HK-2 (cell line): Measurements from ENCODE around the gene HYAL3.
A peak's percentile ranks its signal among the peaks of the same experiment; 100 is the strongest.
"Not testable (repeated sequence)": the region's sequence is repeated elsewhere in the genome, so short reads cannot be mapped to it uniquely, and the experiment has no call there.

Experiments
- DNase-seq: peaks from one replicate; pipeline ENCODE4 v3.0.0-alpha.2; 2018; ENCODE audit not compliant: unreplicated experiment

Gene HYAL3

DNA sequence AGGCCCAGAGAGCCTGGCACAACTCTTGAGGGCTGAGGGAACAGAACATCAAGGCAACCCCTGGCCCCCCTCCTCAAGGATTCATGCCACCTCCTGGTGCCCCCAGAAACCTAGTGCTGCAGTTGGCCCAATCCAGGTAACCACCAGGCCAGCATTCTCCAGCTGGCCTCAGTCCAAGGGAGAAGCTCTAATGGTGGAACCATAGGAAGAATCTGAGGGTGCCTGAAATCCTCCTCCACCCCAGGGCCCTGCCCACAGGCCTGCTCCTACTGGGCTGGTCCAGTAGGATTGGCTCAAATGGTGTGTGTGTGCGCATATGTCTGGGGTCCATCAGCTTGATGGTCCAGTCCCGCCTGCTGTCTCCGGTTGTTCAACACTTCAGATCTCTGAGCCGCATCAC lies 15.6 kb upstream of the HYAL3 start:
- DNase-seq: no peak

DNA sequence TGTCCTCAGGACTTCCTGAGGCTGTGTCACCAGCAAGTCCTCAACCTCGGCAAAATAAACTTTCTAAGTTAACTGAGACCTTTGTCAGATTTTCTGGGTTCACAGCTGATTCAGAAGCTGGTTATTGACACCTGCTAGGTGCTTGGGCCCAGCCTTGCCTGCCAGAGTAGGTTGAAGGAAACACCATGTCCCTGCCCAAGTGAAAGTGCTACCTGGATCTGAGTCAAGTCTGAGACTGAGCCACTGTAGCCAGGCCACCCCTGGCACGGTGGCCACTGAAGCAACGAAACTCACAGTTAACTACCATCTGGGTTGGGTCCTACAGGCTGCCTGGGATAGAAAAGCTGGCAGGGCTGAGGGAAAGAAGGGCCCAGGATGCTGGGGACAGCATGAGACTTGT lies 15.1 kb upstream of the HYAL3 start:
- no peak for DNase-seq

DNA sequence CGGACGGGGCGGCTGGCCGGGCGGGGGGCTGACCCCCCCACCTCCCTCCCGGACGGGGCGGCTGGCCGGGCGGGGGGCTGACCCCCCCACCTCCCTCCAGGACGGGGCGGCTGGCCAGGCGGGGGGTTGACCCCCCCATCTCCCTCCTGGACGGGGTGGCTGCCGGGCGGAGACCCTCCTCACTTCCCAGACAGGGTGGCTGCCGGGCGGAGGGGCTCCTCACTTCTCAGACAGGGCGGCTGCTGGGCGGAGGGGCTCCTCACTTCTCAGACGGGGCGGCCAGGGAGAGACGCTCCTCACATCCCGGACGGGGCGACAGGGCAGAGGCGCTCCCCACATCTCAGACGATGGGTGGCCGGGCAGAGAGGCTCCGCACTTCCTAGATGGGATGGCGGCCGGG lies 12.8 kb upstream of the HYAL3 start:
- DNase-seq: not testable (repeated sequence)

DNA sequence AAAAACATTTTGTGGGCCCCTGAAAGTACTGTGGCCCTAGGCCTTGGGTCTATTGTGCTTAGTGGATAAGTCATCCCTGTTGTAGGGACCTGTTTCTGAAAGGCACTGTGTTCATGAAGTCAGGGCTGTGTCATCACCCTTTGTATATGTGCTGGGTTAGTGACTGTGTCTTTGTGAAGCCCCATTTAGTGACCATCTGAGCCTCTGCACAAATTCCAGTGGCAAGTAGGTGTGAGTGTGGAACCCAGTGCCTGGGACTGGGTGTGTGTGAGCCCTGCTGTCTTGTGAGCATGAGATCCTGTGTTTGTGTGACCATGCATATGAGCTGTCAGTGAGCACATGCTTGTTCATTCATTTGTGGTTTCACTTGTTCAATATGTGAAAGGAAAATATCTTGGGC lies 5.4 kb upstream of the HYAL3 start:
- DNase-seq: no peak

DNA sequence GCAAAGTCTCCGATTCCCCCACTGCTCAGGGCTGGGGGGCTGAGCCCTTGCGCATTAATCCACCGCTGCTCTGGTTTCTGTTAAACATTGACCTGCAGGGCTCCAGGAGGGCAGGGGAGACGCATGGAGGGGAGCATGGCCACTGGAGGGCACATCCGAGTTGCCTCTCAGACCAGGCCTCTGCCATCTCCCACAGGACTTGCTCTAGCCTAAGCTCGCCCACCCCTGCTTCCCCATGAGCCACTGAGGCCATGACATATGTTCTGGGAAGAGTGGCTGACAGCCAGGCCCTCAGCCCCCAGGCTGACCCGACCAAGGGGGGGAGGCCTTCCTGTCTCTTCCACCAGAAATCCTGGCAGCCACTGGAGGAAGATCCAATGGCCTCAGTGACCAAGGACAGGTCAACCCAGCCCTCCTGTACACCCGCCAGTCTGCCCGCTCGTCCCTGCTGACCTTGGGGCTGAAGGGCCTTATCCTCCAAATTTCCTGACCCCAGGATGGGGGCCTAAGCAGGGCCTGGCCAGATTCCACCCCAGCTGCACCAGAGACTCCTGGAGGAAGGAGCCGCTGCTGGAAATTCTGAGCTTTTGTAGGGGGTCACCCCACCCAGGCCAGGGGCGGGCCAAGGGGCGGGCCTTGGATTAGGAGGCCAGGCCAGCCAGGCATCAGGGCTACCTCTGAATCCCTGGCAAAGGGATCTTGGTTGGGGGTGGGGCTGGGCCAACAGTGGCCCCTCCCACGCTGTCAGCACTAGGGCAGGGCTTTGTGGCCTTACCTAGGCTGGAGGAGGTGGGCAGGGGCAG lies 4.0 kb upstream of the HYAL3 start, which contains the start of gene HYAL1:
HYAL1 (minus strand) TSS at position 562 of the 803 bp plus-strand sequence. CDS start 618 bp downstream, outside the sequence.
- DNase-seq: no peak

DNA sequence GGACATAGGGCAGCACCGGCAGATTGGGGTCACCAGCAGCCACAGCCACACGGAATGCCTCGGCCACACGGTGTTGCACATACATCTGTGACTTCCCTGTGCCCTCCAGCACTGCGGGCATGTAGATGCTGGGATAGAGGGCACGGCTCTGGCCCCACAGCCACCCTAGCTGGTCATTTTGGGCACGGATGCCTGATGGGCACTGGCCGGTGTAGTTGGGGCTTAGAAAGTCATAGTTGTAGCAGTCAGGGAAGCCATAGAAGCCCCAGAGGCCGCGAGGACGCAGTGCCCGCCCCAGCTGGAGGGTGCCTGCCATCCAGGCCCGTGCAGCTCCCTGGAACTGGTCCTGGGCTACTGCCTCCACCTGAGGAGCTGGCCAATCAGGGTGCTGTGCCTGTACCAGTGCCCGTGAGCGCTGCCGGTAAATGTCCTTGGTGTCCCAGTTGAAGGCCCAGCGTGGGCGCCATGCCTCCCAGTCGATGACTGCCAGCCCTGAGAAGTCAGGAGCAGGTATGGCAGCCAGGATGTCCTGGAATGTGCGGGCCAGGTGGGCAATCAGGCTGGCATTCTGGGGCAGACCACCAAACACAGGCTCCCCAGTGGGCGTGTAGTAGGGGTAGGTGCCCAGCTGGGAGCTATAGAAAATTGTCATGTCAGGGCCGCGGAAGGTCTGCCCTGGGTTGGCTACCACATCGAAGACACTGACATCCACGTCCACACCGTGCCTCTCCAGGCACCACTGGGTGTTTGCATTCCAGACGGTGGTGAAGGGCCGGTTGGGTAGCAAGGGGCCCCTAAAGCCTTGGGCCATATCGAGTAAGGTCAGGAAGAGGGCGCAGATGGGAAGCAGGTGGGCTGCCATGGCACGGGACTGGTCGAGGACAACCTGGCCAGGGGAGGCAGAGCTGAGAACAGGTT lies 3.1 kb upstream of the HYAL3 start:
- DNase-seq: no peak

DNA sequence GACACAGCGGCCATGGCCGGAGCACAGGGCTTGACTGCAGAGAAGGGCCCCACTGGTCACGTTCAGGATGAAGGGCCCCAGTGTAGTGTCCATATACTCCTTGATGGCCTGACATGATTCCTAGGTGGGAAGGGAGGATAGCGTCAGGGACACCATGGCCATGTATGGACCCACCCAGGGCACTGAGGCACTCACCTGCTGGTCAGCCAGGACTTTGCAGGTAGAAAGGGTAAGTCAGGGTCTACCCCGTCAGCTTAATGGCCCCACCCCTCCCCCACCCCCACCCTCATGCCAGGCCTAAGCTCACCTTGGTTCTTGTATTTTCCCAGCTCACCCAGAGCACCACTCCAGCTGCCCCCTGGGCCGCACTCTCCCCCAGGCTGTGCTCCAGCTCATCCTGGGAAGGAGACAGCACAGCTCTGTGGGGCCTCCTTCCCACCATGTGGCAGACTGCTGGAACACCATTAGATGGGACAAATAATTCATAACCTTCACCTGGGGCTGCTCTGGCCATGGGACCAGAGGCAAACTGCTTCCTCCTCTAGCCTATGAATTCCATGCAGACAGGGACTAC lies 1.6 kb upstream of the HYAL3 start:
- DNase-seq: no peak

DNA sequence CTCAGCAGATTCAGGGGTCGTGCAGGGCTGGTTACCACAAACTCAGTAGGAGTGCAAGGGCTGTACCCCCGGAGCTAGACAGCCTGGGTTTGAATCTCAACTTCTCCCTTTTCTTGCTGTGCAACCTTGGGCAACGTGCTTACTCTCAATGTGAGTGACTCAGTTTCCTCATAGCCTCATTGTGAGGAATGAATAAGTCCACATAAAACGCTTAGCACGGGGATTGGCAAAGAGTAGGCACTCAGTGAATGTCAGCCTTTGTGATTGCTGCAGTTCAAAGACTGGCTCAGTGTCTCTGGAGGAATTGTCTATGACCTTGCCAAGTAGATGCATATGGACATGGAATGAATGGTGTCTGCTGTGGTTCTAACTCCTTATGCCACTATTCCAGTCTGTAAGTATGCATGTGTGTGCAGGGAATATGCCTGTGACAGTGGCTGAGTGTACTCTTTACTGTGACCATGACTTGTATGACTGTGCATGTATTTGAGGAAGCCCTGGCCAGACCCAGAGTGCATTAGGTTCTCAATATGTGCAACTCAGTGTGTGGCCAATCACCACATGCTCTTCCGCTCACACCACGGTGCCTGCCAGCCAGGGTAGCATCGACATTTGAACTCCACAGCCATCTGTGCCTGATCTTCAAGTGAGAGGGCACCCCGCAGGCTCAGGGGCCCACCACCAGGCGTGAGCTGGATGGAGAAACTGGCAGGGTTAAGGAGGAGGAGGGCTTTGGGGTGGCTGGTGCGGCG lies 900 bp upstream of the HYAL3 start:
- DNase-seq: no peak

DNA sequence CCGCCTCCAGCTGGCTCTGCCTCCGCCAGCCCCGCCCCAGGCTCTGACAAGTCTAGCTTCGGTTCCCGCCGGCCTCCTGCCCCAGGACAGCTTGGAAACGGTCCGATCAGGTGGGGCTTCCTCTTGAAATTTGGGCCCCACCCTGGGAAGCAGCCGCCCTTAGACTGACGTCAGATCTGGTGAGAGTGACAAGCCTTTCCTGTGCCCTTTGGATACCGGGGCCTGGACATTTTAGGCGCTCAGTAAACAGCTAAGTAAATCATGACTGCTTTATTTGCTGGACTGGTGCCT lies 378 bp upstream of the HYAL3 start:
- no peak for DNase-seq

DNA sequence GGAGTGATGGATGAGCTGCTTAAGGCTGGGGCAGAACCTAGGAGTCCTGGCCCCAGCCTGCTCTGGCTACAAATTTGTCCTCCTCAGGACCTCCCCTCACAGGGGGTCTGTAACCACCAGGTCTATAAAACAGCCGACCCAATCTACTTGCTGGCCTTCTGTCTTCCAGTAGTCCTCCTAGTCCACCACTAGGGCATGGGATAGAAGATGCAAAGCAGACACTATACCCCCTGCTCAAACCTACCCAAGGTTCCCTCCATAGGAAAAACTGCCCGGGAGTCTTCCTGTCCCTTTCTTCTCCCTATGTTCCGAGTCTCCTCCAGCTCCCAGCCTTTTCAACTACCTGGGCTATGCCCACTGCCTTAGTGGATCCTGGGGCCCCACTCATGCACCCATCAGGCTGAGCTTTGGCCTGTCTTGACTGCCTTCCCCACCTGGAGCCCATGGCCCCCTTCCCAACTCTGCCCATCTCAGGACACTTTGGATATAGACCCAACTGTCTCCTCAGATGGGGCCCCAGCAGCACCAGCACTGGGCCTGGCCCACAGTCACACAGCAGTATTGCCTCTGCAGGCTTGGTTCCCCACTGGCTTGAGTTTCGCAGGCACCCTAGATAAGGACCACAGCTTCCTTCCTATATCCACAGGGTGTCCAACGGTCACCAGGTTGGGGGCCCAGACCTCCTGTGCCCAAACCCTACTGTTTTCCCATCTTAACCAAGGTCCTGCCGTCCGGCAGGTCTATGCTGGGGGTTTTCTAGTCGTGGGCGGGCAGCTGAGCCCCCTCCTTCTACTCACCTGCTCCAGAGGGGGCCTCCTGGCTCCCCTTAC lies 1.1 kb downstream of the HYAL3 start:
- DNase-seq: no peak

DNA sequence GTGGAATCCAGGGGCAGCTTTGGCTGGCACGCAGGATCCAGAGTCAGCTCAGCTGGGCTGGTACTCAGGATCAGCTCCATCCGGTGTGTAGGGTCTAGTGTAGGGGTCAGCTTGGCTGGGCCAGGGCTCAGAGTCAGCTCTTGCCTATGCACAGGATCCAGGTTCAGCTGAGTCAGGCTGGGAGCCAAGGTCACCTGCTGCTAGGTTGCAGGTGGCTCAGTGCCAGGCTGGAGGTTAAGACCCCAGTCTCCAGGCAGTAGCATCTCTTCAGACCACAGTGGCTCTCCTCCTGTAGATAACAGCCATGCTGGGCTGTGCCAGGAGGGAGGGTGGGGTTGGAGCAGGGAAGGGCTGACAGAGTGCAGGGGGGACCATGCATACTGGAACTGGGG lies 1.8 kb downstream of the HYAL3 start:
- DNase-seq: no peak

DNA sequence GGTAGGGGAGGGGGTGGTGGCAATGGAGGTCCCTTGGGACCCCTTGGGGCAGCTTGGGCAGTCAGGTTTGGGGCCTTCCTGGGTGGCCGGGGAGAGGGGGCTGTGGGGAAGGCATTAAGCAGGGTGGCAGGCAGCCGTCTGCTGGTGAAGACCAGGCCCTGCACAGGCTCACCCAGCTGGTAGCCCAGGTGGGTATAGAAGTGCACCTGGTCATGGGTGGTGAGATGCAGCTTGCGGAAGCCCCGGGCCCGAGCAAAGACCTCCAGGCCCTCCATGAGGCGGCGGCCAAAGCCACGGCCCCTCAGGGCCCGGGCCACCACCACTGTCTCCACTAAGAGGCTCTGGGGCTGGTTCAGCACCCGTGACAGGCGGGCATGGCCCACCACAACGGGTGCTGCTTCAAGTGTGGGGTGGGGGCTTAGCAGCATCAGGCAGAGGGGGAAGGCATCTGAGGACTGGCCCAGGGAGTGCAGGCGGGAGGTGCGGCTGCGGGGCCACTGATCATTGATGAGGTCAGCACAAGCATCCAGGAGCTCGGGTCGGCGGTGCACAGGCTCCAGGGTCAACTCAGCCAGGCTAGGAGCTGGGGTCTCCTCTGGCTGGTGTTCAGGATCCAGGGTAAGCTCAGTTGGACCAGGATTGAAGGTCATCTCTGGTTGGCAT lies 2.4 kb downstream of the HYAL3 start:
- no peak for DNase-seq

DNA sequence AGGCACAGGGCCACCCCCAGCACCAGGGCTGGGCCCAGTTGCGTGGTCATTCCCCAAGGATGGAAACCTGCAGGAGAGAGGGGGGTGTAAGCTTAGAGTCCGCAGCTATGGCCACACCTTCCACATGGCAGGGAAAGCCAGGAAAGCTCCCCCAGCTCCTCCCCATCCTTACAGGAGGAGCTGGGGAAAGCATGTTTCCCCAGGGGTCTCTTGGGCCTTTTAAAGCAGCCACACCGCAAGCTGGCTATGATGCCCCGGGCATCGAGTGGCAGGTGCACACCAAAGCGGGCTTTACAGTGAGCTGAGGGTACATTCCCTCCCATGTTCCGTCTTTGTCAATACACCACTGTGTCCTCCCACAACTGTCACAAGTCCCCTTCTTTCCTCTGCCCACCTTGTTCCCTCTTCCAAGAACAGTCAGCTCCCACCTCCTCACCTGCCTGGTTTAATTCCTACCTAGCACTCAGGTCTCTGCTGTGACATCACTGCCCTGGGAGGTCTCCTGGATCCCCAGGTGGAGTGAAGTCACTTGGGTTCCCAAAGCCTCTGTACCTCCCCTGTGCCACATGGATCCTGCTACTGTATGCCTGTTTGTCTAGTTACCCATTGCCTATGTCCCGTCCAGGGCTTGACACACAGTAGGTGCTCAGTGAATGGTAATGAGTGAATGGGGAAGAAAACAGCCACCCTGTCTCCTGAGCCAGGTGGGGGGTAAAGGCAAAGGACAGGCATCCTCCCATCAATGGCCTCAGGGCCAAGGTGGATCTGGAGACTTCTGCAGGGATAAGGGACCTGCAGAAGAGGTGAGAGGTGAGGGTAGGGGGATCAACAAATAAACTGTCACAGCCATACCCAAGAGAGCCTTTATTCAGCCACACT lies 3.4 kb downstream of the HYAL3 start:
- DNase-seq: no peak

DNA sequence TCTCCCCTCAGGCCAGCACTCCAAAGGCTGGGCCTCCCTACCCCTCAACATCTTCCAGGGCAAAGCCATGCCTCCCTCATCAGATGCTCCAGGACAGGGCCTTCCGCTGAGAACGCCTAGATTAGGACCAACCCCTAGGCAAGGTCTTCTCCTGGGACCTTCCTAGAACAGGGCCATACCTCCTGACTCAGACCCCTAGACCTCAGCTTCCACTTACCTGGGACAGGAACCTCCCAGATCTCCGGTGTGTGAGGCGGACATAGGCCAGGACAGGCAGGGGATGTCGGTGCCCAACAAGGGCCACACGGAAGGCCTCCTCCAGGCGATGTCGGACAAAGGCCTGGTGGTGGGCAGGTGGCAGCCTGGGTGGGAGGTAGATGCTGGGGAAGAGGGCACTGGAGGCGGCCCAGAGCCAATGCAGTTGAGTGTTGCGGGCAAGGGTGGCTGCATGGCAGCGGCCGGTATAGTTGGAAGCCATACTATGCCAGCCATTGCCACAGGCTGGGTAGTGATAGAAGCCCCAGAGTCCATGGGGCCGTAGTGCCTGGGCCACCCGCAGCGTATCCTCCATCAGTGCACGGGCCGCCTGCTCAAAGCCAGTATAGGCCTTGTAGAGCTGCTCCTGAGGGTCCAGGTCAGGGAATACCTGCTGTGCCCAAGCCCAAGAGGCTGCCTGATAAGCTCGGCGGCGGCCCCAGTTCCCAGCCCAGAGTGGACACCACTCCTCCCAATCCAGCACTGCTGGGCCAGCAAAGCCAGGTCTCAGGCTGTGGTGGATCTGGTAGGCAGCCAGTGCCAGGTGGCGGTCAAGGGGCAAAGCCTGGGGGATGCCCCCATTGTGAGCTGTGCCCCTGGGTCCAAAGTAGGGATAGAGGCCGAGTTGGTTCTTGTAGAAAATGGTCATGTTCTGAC lies 4.5 kb downstream of the HYAL3 start:
- no peak for DNase-seq

DNA sequence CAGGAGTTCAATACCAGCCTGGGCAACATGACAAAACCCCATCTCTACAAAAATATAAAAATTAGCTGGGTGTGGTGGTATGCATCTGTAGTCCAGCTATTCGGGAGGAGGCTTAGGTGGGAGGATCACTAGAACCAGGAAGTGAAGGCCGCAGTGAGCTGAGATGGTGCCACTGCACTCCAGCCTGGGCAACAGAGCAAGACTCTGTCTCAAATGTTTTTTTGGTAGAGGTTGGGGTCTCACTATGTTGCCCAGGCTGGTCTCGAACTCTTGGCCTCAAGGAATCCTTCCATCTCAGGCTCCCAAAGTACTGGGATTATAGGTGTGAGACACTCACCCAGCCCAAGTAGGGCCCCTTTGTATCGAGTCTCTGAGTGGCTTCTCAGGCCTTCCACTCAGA lies 5.1 kb downstream of the HYAL3 start:
- DNase-seq: no peak

DNA sequence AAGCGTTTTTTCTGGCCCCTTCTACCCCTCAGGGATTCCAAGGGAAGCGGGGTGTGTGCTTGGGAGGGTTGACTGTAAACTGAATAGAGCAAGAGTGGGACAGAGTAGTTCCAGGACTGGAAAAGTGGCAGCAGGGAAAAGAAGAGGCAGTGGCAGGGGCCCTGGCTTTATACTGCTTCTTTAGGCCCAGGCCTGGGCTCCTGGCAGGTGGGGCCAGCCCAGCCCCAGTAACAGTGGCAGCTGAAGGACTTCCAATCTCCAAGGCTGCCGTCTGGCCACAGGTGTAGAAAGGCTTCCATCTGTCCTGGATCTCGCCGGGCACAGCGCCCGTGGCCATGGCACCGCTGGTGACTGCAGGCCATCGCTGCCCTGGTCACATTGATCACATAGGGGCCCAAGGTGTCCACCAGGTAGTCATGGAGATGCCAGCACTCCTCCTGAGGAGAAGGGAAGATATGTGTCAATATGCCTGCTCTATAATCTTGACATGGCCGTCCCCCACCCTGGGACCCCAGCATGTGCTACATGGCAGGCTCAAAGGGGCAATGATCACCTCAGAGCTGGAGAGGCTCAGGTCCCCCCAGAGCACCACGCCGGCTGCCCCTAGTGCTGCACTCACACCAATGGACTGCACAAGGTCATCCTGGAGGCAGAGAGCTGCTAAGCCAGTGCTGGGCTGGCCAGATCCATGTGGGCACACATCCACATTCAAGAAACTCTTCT lies 6.0 kb downstream of the HYAL3 start:
- DNase-seq: no peak

DNA sequence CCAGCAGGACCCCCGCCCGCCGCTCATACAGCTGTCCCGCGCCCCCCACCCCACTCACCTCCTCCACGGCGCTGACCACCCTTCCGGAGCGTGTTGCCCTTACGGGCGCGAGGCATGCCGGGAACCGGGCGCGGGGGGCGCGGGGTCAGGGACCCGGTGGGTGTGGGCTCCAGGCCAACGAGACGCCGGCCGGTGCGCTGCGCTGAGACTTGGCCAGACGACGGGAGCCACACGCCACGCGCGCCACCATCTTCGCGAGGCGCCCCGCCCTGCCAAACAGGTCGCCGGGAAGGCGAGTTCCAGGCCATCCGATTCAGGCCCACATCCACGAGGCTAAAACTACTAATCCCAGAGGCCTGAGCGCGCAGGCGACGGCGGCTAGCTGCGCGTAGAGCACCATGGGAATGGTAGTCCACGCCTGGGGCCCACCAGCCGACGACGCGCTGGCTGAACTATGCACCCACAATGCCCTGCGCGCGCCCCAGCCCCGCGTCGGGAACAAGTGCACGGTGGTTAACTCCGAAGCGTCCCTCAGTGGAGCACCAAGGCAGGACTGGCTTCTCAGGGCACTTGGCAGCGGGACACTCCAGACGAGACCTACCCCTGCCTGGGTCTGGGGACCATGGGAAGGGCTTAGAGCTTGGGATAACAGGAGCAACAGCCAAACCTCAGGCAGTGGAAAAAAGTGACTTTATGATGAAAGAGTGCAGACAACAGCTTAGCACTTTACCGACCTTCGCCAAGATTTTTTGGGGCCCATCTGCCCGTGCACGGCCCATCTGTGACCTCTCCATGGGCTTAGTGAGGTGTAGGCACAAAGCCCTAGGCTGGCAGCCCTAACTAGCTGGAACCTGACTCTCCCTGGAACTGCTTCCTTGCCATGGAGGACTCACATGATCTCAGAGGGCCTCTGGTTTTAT lies 6.8 kb downstream of the HYAL3 start, which contains the start of gene IFRD2:
IFRD2 (minus strand) TSS at position 271 of the 920 bp plus-strand sequence; CDS start at position 116, 155 bp downstream.
- DNase-seq: peak; percentile 93
